GM23338 (cell line): ENCODE data around the gene DNAJC22. TPM values are rescaled to one million over a fixed set of nuclear protein-coding genes. Genes with fewer than 3 reads are reported as not detected.

ENCODE experiments used
- ATAC-seq: fragments of 200-7000 bp; cut with Tn5 transposase; 3 replicates; pipeline ENCODE4 v1.9.1; 2020
- DNase-seq: peaks from one replicate; pipeline ENCODE4 v3.0.0-alpha.2; 2015; ENCODE audit warnings: low spot score
- H2AFZ ChIP-seq: fragments of 200-600 bp; sonication (generic); 2 replicates; pipeline ENCODE4 v1.8.0; 2016; ENCODE audit warnings: antibody characterized with exemption, mild to moderate bottlenecking, moderate library complexity
- H3F3A ChIP-seq: fragments of 200-600 bp; sonication (generic); replicated peaks from 2 replicates; pipeline ENCODE4 v1.8.0; 2017; ENCODE audit warnings: antibody characterized with exemption, mixed run types, low read depth
- H3K27ac ChIP-seq: fragments of 200-600 bp; sonication (generic); 2 replicates; pipeline ENCODE4 v1.6.1; 2016; ENCODE audit warnings: low read depth
- H3K27me3 ChIP-seq: fragments of 200-600 bp; sonication (generic); 2 replicates; pipeline ENCODE4 v1.8.0; 2016; ENCODE audit warnings: mild to moderate bottlenecking, mixed run types, moderate library complexity; ENCODE audit not compliant: insufficient read depth
- H3K36me3 ChIP-seq: fragments of 200-600 bp; sonication (generic); 2 replicates; pipeline ENCODE4 v1.8.0; 2016; ENCODE audit warnings: mild to moderate bottlenecking; ENCODE audit not compliant: insufficient read depth
- H3K4me1 ChIP-seq: fragments of 200-600 bp; sonication (generic); 2 replicates; pipeline ENCODE4 v1.8.0; 2016; ENCODE audit warnings: mild to moderate bottlenecking, moderate library complexity; ENCODE audit not compliant: insufficient read depth
- H3K4me2 ChIP-seq: fragments of 200-600 bp; sonication (generic); 2 replicates; pipeline ENCODE4 v1.7.1; 2017; ENCODE audit warnings: mixed run types
- H3K4me3 ChIP-seq: fragments of 200-600 bp; sonication (generic); 2 replicates; pipeline ENCODE4 v1.6.1; 2016; ENCODE audit warnings: mixed run types
- H3K79me2 ChIP-seq: fragments of 200-600 bp; sonication (generic); replicated peaks from 2 replicates; pipeline ENCODE4 v1.8.0; 2017; ENCODE audit warnings: mild to moderate bottlenecking; ENCODE audit not compliant: insufficient read depth
- H3K9me2 ChIP-seq: fragments of 200-600 bp; sonication (generic); 2 replicates; pipeline ENCODE4 v1.8.0; 2017; ENCODE audit not compliant: insufficient read depth
- H4K20me1 ChIP-seq: fragments of 200-600 bp; sonication (generic); replicated peaks from 2 replicates; pipeline ENCODE4 v1.8.0; 2017; ENCODE audit warnings: mild to moderate bottlenecking; ENCODE audit not compliant: insufficient read depth
- H3K27ac Mint-ChIP-seq: 2 replicates; pipeline ENCODE4 v1.8.0; 2020; ENCODE audit warnings: inconsistent platforms, mild to moderate bottlenecking, moderate library complexity, mixed read lengths
- H3K27me3 Mint-ChIP-seq: 3 replicates; pipeline ENCODE4 v1.8.0; 2022; ENCODE audit warnings: low read depth, mild to moderate bottlenecking, moderate library complexity, mixed read lengths, inconsistent platforms; ENCODE audit not compliant: insufficient read depth, poor library complexity
- H3K36me3 Mint-ChIP-seq: 3 replicates; pipeline ENCODE4 v1.8.0; 2021; ENCODE audit warnings: low read depth, mild to moderate bottlenecking, inconsistent platforms, moderate library complexity, mixed read lengths
- H3K4me1 Mint-ChIP-seq: 3 replicates; pipeline ENCODE4 v1.8.0; 2020; ENCODE audit warnings: mild to moderate bottlenecking, inconsistent platforms, mixed read lengths
- H3K4me3 Mint-ChIP-seq: 3 replicates; pipeline ENCODE4 v1.8.0; 2021; ENCODE audit warnings: moderate library complexity, mild to moderate bottlenecking, inconsistent platforms, mixed read lengths
- H3K9me3 Mint-ChIP-seq: 3 replicates; pipeline ENCODE4 v1.8.0; 2020; ENCODE audit warnings: moderate library complexity, mild to moderate bottlenecking, inconsistent platforms, mixed read lengths
- CREB1 ChIP-seq: fragments of 250-450 bp; sonication (Bioruptor Pico); IDR thresholded peaks from 2 replicates; pipeline ENCODE4 v1.5.0; 2020; ENCODE audit warnings: low read depth, mild to moderate bottlenecking, moderate library complexity
- EZH2 ChIP-seq: fragments of 200-600 bp; sonication (generic); IDR thresholded peaks from one replicate; pipeline ENCODE4 v1.8.0; 2017; ENCODE audit warnings: antibody characterized with exemption, mild to moderate bottlenecking, low read depth; ENCODE audit not compliant: unreplicated experiment
- EZH2phosphoT487 ChIP-seq: fragments of 200-600 bp; sonication (generic); IDR thresholded peaks from one replicate; pipeline ENCODE4 v1.8.1; 2018; ENCODE audit warnings: antibody characterized with exemption; ENCODE audit not compliant: unreplicated experiment
- JUNB ChIP-seq: IDR thresholded peaks from one replicate; pipeline ENCODE4 v1.6.1; 2016; ENCODE audit warnings: antibody characterized with exemption; ENCODE audit not compliant: unreplicated experiment
- NANOG ChIP-seq: IDR thresholded peaks from 2 replicates; pipeline ENCODE4 v1.6.1; 2016; ENCODE audit warnings: antibody characterized with exemption, borderline replicate concordance
- POLR2AphosphoS5 ChIP-seq: IDR thresholded peaks from 2 replicates; pipeline ENCODE4 v1.6.1; 2016; ENCODE audit warnings: antibody characterized with exemption, low read depth
- STAT1 ChIP-seq: IDR thresholded peaks from one replicate; pipeline ENCODE4 v1.6.1; 2016; ENCODE audit warnings: antibody characterized with exemption; ENCODE audit not compliant: unreplicated experiment
- ZNF114 ChIP-seq: fragments of 250-450 bp; sonication (Bioruptor Pico); IDR thresholded peaks from 2 replicates; pipeline ENCODE4 v1.5.0; 2020; ENCODE audit warnings: mild to moderate bottlenecking, moderate library complexity
- ZNF331 ChIP-seq: fragments of 250-450 bp; sonication (Bioruptor Pico); IDR thresholded peaks from 2 replicates; pipeline ENCODE4 v1.5.0; 2020; ENCODE audit warnings: low read depth, mild to moderate bottlenecking, moderate library complexity
- polyA plus RNA-seq: library from polyadenylated mRNA; unstranded; fragments of >200 nt; fragmentation: Nextera tagmentation; extraction: Ambion mirVana; gene quantifications from 2 replicates; pipeline ENCODE4 v1.2.1, GENCODE V29; 2016
- total RNA-seq: library from RNA; depleted of rRNA; stranded (reverse); fragments of >200 nt; shearing (Covaris generic); gene quantifications from 2 replicates; pipeline ENCODE4 v1.2.3, GENCODE V29; 2014
- TF ChIP-seq, protein P1 (sequence below): IDR thresholded peaks from 2 replicates; pipeline ENCODE4 v1.6.1; 2016; ENCODE audit warnings: antibody characterized with exemption
- TF ChIP-seq, protein P2 (sequence below): fragments of 250-450 bp; sonication (Bioruptor Pico); IDR thresholded peaks from 2 replicates; pipeline ENCODE4 v1.5.0; 2020; ENCODE audit warnings: mild to moderate bottlenecking, moderate library complexity
- TF ChIP-seq, protein P3 (sequence below), 2 experiments: fragments of 200-600 bp in 1 of 2; sonication (generic) in 1 of 2; conservative IDR thresholded peaks; 2 replicates each; pipeline versions ENCODE4 v1.5.1 to v1.6.1; 2016 to 2017; ENCODE audit warnings: antibody characterized with exemption in 2 of 2, low read depth in 2 of 2, mild to moderate bottlenecking in 2 of 2, moderate library complexity in 1 of 2
- TF ChIP-seq, protein P4 (sequence below): IDR thresholded peaks from one replicate; pipeline ENCODE4 v1.6.1; 2018; ENCODE audit warnings: antibody characterized with exemption; ENCODE audit not compliant: unreplicated experiment

Gene DNAJC22
- total and polyA plus RNA-seq, 2 experiments from 2014 or later = 0.10 TPM; not detected in 1

DNA sequence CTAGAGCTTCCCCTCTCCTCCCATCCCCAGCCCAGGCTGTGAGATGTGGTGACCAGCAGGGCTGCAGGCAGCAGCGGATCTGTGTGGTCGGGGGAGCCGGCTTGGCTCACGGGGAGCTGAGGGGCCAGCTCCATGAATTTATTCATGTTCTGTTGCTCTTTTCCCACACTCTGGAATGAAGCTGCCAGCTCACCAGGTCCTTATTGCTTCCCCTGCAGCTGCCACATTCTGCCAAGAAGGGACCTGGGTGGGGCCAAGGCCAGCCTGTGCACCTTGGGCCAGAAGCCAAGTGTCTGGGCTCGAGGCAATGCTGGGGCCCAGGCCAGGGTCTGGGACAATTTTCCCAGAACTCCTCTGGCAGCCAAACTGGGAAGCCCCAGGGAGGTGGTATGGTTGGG lies 7.2 kb upstream of the DNAJC22 start:
- peaks cover 52% of the 10 kb centered on the region for H3K4me1 ChIP-seq
- peaks cover 37% of the 10 kb centered on the region for H3F3A ChIP-seq
- no peak overlapping the region for H3K27ac ChIP-seq
- Mint-ChIP-seq H3K9me3 (peaks cover 9% of the 10 kb centered on the region), H3K27ac (no peak overlapping the region), H3K36me3 (no peaks in the 10 kb centered on the region; the same call in 2 of the 3 replicates), H3K27me3 (peaks cover 97% of the 10 kb centered on the region), H3K4me1 (peaks cover 58% of the 10 kb centered on the region), H3K4me3 (0 out of 3 replicates have a peak overlapping the region, but pooled peaks have one; percentile 11)
- peak overlapping the region; percentile 37; the same call in 1 of the 2 replicates for H3K4me3 ChIP-seq
- H4K20me1 ChIP-seq = peaks cover 27% of the 10 kb centered on the region
- DNase-seq (peak; percentile 69), ATAC-seq (peak; percentile 2; the same call in 2 of the 3 replicates)
- H3K9me2 ChIP-seq = no peaks in the 10 kb centered on the region
- H3K4me2 ChIP-seq = peak overlapping the region; percentile 88
- no peaks in the 10 kb centered on the region for H3K79me2 ChIP-seq
- TF ChIP-seq ZNF114 (CRISPR knock-in tag) (no peak), POLR2AphosphoS5 (no peak), EZH2 (no peak), CREB1 (CRISPR knock-in tag) (no peak), NANOG (no peak), ZNF331 (CRISPR knock-in tag) (no peak), STAT1 (no peak), EZH2phosphoT487 (no peak), JUNB (no peak)
- TF ChIP-seq, protein P1, sequence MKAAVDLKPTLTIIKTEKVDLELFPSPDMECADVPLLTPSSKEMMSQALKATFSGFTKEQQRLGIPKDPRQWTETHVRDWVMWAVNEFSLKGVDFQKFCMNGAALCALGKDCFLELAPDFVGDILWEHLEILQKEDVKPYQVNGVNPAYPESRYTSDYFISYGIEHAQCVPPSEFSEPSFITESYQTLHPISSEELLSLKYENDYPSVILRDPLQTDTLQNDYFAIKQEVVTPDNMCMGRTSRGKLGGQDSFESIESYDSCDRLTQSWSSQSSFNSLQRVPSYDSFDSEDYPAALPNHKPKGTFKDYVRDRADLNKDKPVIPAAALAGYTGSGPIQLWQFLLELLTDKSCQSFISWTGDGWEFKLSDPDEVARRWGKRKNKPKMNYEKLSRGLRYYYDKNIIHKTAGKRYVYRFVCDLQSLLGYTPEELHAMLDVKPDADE = no peak
- TF ChIP-seq, protein P2, sequence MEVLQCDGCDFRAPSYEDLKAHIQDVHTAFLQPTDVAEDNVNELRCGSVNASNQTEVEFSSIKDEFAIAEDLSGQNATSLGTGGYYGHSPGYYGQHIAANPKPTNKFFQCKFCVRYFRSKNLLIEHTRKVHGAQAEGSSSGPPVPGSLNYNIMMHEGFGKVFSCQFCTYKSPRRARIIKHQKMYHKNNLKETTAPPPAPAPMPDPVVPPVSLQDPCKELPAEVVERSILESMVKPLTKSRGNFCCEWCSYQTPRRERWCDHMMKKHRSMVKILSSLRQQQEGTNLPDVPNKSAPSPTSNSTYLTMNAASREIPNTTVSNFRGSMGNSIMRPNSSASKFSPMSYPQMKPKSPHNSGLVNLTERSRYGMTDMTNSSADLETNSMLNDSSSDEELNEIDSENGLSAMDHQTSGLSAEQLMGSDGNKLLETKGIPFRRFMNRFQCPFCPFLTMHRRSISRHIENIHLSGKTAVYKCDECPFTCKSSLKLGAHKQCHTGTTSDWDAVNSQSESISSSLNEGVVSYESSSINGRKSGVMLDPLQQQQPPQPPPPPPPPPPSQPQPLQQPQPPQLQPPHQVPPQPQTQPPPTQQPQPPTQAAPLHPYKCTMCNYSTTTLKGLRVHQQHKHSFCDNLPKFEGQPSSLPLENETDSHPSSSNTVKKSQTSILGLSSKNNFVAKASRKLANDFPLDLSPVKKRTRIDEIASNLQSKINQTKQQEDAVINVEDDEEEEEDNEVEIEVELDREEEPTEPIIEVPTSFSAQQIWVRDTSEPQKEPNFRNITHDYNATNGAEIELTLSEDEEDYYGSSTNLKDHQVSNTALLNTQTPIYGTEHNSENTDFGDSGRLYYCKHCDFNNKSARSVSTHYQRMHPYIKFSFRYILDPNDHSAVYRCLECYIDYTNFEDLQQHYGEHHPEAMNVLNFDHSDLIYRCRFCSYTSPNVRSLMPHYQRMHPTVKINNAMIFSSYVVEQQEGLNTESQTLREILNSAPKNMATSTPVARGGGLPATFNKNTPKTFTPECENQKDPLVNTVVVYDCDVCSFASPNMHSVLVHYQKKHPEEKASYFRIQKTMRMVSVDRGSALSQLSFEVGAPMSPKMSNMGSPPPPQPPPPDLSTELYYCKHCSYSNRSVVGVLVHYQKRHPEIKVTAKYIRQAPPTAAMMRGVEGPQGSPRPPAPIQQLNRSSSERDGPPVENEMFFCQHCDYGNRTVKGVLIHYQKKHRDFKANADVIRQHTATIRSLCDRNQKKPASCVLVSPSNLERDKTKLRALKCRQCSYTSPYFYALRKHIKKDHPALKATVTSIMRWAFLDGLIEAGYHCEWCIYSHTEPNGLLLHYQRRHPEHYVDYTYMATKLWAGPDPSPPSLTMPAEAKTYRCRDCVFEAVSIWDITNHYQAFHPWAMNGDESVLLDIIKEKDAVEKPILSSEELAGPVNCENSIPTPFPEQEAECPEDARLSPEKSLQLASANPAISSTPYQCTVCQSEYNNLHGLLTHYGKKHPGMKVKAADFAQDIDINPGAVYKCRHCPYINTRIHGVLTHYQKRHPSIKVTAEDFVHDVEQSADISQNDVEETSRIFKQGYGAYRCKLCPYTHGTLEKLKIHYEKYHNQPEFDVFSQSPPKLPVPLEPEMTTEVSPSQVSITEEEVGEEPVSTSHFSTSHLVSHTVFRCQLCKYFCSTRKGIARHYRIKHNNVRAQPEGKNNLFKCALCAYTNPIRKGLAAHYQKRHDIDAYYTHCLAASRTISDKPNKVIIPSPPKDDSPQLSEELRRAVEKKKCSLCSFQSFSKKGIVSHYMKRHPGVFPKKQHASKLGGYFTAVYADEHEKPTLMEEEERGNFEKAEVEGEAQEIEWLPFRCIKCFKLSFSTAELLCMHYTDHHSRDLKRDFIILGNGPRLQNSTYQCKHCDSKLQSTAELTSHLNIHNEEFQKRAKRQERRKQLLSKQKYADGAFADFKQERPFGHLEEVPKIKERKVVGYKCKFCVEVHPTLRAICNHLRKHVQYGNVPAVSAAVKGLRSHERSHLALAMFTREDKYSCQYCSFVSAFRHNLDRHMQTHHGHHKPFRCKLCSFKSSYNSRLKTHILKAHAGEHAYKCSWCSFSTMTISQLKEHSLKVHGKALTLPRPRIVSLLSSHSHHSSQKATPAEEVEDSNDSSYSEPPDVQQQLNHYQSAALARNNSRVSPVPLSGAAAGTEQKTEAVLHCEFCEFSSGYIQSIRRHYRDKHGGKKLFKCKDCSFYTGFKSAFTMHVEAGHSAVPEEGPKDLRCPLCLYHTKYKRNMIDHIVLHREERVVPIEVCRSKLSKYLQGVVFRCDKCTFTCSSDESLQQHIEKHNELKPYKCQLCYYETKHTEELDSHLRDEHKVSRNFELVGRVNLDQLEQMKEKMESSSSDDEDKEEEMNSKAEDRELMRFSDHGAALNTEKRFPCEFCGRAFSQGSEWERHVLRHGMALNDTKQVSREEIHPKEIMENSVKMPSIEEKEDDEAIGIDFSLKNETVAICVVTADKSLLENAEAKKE (CRISPR knock-in tag) = no peak
- TF ChIP-seq, protein P3, sequence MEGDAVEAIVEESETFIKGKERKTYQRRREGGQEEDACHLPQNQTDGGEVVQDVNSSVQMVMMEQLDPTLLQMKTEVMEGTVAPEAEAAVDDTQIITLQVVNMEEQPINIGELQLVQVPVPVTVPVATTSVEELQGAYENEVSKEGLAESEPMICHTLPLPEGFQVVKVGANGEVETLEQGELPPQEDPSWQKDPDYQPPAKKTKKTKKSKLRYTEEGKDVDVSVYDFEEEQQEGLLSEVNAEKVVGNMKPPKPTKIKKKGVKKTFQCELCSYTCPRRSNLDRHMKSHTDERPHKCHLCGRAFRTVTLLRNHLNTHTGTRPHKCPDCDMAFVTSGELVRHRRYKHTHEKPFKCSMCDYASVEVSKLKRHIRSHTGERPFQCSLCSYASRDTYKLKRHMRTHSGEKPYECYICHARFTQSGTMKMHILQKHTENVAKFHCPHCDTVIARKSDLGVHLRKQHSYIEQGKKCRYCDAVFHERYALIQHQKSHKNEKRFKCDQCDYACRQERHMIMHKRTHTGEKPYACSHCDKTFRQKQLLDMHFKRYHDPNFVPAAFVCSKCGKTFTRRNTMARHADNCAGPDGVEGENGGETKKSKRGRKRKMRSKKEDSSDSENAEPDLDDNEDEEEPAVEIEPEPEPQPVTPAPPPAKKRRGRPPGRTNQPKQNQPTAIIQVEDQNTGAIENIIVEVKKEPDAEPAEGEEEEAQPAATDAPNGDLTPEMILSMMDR (conservative IDR thresholded peaks at IDR 0.05; ENCODE audit: low read depth in 2 of 2) = no peak
- TF ChIP-seq, protein P4, sequence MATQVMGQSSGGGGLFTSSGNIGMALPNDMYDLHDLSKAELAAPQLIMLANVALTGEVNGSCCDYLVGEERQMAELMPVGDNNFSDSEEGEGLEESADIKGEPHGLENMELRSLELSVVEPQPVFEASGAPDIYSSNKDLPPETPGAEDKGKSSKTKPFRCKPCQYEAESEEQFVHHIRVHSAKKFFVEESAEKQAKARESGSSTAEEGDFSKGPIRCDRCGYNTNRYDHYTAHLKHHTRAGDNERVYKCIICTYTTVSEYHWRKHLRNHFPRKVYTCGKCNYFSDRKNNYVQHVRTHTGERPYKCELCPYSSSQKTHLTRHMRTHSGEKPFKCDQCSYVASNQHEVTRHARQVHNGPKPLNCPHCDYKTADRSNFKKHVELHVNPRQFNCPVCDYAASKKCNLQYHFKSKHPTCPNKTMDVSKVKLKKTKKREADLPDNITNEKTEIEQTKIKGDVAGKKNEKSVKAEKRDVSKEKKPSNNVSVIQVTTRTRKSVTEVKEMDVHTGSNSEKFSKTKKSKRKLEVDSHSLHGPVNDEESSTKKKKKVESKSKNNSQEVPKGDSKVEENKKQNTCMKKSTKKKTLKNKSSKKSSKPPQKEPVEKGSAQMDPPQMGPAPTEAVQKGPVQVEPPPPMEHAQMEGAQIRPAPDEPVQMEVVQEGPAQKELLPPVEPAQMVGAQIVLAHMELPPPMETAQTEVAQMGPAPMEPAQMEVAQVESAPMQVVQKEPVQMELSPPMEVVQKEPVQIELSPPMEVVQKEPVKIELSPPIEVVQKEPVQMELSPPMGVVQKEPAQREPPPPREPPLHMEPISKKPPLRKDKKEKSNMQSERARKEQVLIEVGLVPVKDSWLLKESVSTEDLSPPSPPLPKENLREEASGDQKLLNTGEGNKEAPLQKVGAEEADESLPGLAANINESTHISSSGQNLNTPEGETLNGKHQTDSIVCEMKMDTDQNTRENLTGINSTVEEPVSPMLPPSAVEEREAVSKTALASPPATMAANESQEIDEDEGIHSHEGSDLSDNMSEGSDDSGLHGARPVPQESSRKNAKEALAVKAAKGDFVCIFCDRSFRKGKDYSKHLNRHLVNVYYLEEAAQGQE = no peak
- no peaks in the 10 kb centered on the region for H3K36me3 ChIP-seq
- no peak overlapping the region for H2AFZ ChIP-seq
- H3K27me3 ChIP-seq = peaks cover 99% of the 10 kb centered on the region
